Stimulated activated CD4-positive, alpha-beta T cell treated with anti-CD3 and anti-CD28 coated beads, TNF-alpha, amount 100 ng/mL, for 4 hours (primary cell): ENCODE measurements around the gene MT1E.

Experiments used
- DNase-seq, 3 experiments: peaks; one replicate each; pipeline ENCODE4 v3.0.0-alpha.2; 2020; ENCODE audit warnings: low read depth in 3 of 3

MT1E gene

DNA sequence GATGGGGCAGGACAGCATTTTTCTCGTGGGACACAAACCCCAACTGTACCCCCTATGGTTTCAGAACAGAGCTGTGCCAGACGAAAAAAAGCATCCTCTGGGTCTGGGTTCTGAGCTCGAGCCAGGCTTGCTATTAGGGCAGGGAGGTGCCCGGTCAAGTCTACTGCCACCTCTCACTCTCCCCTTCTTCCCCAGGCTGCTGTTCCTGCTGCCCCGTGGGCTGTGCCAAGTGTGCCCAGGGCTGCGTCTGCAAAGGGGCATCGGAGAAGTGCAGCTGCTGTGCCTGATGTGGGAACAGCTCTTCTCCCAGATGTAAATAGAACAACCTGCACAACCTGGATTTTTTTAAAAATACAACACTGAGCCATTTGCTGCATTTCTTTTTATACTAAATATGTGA lies 1.1 kb downstream of the MT1E start:
- no peak for DNase-seq

GRCh38 chr16:56628486-56629350 lies 3.1 kb downstream of the MT1E start:
- no peak for DNase-seq

GRCh38 chr16:56629531-56629930 lies 4.0 kb downstream of the MT1E start:
- DNase-seq, result no peak

DNA sequence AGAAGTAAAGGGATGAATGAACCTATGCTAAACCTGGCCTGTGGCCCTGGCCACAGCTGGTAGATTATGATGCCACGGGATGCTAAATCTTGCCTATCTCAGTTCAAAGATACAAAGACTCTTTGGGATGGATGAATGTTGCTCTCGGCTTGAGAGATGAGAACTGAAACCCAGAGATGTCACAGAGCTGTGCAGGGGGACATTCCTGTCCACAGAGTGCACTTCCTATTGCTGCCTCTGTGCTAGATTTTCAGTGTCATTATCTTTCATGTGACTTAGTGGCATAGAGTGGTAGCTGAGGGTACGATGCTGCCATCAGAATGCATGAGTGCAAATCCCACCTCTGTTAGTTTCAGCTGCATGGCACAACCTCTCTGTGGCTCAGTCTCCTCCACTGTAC lies 4.6 kb downstream of the MT1E start:
- DNase-seq, result no peak

- DNase-seq, result no peak
Observed at GRCh38 chr16:56631197-56631596, 5.6 kb downstream of the MT1E start.

DNA sequence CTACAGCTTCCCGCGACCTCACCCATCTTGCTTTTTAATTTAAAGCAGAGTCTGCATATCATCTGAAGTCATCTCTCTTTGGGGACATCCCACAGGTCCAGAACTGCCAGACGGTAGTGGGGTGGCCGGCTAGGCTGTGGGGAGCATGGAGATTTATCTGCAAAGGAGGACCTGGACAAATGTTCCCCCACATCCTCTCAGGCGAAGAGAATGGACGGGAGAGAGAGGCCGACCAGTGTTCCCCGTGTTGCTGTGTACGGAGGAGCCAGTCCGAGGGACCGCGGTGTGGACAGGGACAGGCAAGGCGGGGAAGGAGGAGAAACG lies 6.2 kb downstream of the MT1E start:
- DNase-seq, result no peak

DNA sequence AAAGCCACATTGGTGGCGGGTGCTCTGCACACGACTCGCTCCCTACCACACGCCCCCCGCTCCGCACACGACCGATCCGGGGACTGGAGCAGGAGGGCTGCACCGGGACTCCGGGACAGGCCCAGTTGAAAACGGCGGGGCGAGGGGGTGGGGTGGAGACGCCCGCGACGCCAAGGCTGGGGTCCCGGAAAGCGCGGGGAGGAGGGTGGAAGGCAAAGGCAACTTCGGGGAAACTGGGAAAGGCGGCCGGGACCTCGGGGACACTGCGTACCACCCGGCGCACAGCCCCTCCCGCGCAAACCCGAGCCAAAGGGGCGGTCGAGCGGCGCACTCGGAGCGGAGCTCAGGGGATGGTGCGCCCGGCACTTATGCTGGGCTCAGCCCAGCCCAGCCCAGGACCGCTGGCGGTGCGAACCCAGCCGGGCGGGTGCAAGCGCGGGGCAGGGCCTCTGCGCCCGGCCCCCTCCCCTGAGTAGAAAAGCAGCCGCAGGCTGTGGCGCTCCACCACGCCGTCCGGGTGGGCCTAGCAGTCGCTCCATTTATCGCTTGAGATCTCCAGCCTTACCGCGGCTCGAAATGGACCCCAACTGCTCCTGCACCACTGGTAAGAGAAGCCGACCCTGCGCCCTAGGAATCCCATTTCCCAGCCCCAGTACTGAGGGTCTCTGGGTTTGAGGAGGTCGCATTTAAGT lies 6.7 kb downstream of the MT1E start, which contains the start of gene MT1M:
TSS of gene MT1M (plus strand) at position 504 of the 692 bp plus-strand sequence. CDS start at position 577, 73 bp downstream.
- DNase-seq, result no peak

DNA sequence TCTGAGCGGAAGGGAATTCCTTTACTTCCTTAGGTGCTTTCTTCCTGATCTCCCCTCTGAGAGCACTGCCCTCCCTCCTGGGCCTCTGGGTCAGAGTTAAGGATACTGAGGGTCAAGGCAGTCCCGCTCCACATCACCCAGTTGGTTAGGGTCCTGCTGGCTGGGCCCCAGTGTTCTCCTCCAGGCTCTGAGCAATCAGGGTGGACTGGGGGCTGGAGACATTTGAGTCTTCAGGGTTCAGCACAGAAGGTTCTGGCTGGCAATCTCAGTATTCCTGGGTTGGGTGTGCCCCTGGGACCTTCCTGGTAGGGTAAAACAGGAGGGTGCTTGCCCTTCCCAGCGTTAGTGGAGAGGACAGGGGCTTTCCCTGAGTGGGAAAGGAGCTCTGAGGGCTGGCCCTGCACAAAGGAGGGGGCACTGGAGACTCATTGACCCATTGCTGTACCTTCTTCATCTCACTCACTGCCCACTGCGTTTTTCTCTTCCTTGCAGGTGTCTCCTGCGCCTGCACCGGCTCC lies 7.3 kb downstream of the MT1E start:
- DNase-seq, result no peak

DNA sequence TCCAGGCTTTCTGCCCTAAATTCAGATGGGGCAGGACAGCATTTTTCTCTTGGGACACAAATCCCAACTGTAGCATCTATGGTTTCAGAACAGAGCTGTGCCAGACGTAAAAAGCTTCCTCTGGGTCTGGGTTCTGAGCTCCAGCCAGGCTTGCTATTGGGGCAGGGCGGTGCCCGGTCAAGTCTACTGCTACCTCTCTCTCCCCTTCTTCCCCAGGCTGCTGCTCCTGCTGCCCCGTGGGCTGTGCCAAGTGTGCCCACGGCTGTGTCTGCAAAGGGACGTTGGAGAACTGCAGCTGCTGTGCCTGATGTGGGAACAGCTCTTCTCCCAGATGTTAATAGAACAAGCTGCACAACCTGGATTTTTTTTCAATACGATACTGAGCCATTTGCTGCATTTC lies 8.0 kb downstream of the MT1E start:
- no peak for DNase-seq

GRCh38 chr16:56634715-56635440 lies 9.3 kb downstream of the MT1E start:
- no peak for DNase-seq

DNA sequence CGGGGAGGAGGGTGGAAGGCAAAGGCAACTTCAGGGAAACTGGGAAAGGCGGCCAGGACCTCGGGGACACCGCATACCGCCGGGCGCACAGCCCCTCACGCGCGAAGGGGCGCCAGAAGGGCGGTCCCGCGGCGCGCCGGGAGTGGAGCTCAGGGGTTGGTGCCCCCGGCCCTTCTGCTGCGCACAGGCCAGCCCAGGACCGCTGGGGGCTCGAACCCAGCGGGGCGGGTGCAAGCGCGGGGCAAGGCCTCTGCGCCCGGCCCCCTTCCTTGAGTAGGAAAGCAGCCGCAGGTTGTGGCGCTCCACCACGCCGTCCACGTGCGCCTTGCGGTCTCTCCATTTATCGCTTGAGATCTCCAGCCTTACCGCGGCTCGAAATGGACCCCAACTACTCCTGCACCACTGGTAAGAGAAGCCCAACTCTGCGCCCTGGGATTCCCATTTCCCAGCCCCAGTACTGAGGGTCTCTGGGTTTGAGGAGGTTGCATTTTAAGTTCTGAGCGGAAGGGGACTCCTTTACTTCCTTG lies 9.9 kb downstream of the MT1E start:
- no peak for DNase-seq

DNA sequence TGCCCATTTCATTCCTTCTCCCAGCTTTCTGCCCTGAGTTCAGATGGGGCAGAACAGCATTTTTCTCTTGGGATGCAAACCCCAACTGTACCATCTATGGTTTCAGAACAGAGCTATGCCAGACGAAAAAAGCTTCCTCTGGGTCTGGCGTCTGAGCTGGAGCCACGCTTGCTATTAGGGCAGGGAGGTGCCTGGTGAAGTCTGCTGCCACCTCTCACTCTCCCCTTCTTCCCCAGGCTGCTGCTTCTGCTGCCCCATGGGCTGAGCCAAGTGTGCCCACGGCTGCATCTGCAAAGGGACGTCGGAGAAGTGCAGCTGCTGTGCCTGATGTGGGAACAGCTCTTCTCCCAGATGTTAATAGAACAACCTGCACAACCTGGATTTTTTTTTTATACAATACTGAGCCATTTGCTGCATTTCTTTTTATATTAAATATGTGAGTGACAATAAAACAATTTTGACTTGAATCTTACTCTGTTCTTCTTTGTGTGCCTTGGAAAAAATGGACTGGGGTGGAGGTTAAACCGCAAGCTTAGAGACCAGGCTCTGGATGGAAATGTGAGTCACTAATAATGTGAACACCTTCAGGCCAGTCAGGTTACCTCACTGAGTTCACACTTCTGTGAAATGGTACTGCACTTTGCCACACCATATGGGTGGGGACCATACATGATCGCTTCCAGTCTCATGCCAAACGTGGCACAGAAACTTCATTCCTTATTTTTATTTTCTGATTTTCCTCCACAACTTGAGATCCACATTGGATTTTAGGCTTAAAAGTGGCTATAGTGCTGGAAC lies 11.2 kb downstream of the MT1E start:
- no peak for DNase-seq

GRCh38 chr16:56637814-56638750 lies 12.5 kb downstream of the MT1E start, which contains the start of gene MT1A:
Gene MT1A, plus strand, starts transcription at chr16:56638666. Its CDS starts 73 bp downstream, at chr16:56638739.
- no peak for DNase-seq

- DNase-seq, result no peak
Observed at GRCh38 chr16:56639045-56639444, 13.5 kb downstream of the MT1E start.

GRCh38 chr16:56640076-56640475 lies 14.5 kb downstream of the MT1E start:
- DNase-seq, result no peak

GRCh38 chr16:56641166-56641565 lies 15.6 kb downstream of the MT1E start:
- DNase-seq, result no peak

GRCh38 chr16:56643080-56643778 lies 17.6 kb downstream of the MT1E start:
- peak in 2 of 3 experiments; percentile 37 to 40 for DNase-seq

- no peak for DNase-seq
Observed at GRCh38 chr16:56643833-56644232, 18.3 kb downstream of the MT1E start.

DNA sequence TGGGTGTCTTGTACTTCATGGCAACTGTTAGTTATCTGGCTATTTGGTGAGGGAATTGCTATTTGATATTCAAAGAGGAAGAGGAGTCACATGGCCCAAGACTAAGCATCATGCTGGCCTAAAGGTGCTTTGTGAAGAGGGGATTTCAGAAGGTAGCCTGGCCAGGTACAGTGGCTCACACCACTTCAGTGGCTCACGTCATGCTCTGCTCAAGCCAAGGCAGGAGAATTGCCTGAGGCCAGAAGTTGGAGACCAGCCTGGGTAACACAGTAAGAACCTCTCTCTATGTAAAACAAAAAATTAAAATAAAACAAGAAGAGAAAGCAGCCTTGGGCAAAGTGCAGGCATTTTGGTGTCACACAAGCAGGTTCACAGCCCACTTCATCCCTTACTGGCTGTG lies 19.7 kb downstream of the MT1E start:
- DNase-seq, result no peak
